HG03442 (cell line): ENCODE data around the gene PSPN.
"Not testable (repeated sequence)": the region's sequence is repeated elsewhere in the genome, so short reads cannot be mapped to it uniquely, and the experiment has no call there.

Source experiments
- ATAC-seq: cut with Tn5 transposase; IDR thresholded peaks from one replicate; pipeline ENCODE4 v1.9.1; 2021; ENCODE audit warnings: mild to moderate bottlenecking, moderate library complexity; ENCODE audit not compliant: unreplicated experiment

PSPN gene

DNA sequence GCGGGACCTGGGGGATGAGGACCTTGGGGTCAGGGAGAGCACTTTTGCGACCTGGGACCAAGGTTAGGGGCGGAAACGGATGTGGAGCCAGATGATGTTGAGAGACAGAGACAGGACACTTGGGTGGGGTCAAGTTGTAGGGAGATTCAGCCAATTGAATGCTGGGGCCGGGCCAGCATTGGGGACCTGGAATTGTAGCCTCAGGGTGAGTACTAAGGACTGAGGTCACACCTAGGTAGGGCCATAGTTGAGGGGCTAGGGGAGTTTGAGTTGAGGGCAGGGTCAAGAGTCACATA, 2.0 kb downstream of the PSPN start:
- ATAC-seq = no peak

DNA sequence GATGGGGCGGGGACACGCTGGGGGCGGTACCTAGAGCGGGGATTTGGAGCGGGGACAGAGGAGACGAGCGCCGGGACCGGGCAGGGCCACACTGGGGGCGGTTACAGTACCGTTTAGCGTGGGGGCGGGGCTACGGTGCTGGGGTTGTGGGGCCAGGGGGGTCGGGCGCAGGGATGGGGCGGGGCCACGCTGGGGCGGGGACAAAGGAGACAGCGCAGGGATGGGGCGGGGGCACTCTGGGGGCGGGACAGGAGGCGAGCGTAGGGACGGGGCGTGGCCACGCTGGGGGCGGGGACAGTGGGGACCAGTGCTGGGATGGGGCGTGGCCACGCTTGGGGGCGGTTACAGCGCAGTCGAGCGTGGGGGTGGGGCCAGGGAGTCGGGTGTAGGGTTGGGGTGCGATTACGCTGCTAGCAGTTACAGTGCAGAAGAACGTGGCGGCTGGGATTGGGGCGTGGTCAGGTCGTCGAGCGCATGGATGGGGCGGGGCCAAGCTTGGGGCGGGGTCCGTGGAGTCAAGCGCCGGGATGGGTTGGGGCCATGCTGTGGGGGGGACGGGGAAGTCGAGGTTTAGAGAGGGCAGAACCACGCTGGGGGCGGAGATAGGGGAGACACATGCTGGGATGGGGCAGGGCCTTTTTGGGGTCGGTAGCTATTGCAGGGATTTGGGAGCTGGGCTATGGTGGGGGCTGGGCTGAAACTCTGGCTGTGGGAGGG, 2.5 kb downstream of the PSPN start:
- ATAC-seq = peak; percentile 41

DNA sequence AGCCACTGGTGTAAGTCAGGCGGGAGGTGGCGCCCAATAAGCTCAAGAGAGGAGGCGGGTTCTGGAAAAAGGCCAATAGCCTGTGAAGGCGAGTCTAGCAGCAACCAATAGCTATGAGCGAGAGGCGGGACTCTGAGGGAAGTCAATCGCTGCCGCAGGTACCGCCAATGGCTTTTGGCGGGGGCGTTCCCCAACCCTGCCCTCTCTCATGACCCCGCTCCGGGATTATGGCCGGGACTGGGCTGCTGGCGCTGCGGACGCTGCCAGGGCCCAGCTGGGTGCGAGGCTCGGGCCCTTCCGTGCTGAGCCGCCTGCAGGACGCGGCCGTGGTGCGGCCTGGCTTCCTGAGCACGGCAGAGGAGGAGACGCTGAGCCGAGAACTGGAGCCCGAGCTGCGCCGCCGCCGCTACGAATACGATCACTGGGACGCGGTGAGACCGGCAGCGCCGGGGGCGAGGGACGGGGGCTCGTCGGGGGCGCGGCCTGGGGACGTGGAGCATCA, 3.1 kb downstream of the PSPN start, which contains the start of gene ALKBH7:
Gene ALKBH7 (plus strand): TSS at position 201 of the 502 bp plus-strand sequence. CDS start 27 bp downstream, at position 228.
- ATAC-seq = peak; percentile 75

DNA sequence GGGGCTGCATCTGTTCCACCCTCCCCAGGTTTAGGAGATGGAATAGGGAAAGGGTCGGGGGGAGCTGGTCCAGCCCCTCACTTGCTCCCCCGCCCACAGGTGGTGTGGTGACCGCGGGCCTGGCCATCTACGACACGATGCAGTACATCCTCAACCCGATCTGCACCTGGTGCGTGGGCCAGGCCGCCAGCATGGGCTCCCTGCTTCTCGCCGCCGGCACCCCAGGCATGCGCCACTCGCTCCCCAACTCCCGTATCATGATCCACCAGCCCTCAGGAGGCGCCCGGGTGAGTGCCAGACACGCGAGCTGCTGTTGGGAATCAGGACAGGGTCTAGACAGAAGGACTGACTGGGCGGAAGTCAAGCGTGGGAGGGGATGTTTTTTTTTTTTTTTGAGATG, 11.4 kb downstream of the PSPN start:
- ATAC-seq = no peak

DNA sequence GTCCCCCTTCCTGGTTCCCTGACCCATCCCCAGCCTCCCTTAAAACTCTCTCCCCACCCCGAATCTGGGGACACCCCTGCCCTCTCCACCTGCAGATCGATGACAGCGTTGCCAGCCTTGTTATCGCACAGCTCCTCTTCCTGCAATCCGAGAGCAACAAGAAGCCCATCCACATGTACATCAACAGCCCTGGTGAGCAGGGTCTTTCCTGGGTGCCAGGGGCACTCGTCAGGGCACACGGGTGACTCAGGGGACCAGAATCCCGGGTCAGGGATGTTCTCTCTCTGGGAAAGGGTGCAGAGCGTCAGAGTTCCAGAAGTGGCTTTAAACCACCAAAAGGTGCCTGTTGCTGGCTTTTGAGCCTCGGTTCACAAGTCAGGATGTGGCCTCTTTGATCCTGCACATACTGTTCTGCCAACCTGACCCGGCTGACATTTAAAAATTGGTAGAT, 13.4 kb downstream of the PSPN start:
- ATAC-seq = no peak

DNA sequence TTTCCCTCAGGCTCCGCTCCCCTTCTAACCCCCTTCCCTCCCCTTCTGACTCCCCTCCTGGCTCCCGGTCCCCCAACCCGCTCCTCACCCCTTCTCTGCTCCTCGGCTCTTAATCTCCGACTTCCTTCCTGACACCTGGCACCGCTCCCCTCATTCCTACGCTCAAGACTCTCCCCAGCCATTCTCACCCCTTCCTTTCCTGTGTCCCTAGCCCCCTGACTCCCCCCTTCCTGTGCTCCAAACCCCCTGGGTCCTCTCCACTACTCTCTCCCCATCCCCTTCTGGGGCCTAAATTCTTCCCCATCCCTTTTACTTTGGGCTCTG, 13.7 kb downstream of the PSPN start:
- ATAC-seq = no peak

DNA sequence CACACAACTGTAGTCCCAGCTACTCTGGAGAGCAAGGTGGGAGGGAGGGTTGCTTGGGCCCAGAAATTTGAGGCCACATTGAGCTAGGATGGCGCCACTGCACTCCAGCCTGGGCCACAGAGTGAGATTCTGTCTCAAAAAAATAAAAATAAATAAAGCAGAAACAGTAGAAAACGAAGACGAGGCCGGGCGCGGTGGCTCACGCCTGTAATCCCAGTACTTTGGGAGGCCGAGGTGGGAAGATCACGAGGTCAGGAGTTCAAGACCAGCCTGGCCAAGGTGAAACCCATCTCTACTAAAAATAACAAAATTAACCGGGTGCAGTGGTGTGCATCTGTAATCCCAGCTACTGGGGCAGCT, 14.9 kb downstream of the PSPN start:
- not testable (repeated sequence) for ATAC-seq

DNA sequence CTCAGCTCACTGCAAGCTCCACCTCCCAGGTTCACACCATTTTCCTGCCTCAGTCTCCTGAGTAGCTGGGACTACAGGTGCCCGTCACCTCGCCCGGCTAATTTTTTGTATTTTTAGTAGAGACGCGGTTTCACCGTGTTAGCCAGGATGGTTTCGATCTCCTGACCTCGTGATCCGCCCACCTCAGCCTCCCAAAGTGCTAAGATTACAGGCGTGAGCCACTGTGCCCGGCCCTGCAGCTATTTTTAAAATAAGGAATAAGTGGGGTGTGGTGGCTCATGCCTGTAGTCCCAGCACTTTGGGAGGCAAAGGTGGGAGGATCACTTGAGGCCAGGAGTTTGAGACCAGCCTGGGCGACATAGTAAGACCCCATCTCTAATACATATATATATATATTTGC, 15.3 kb downstream of the PSPN start:
- ATAC-seq = not testable (repeated sequence)

DNA sequence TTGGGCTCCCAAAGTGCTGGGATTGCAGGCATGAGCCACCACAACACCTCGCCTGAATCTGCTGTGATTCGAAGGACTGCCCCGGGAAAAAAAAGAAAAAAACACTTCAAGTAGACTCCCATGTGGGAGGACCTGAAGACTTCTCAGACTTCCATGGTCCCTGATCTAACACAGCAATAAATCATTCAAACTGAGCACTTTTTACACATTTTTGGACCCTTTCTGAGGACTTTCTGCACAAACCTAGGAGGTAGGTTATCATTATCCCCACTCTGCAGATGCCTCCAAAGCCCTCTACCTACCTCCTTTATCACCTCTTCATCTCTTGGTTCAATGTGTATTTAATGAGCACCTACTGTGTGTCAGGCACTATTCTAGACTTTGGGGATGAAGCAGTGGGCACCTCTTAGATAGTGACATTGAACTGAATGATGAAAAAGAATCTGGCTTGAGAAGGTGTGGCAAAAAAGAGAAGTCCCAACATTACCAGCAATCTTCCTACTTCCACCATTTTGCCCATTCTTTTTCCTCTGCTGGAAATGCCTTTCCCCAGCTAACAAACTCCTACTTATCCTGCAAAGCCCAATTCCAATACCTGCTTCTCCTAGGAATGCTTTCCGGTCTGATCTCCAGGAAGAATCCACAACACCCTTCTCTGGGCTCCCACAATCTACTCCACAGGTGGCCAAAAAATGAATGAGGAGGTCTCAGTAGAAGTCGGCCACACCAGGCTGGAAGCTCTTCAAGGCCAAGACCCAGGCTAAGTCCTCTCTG, 16.0 kb downstream of the PSPN start:
- ATAC-seq = no peak

DNA sequence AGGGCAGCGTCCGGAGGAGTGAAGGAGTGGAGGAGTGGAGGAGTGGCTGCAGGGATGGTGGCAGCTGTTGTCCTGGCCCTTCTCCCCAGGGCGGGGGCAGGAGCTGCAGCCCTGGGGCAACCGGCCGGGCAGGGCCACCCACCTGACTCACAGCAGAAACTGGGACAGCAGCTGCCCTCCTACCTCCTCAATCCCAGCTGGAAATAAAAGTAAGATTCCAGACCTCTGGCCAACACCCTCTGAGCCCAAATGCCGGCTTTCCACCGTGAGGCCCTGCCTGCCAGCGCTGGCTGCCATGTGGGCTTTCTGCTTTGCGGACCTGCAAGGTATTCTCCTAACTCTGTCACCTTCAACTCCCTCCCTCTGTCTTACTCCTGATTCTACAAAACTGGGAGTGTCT, 17.7 kb downstream of the PSPN start:
- ATAC-seq = no peak

DNA sequence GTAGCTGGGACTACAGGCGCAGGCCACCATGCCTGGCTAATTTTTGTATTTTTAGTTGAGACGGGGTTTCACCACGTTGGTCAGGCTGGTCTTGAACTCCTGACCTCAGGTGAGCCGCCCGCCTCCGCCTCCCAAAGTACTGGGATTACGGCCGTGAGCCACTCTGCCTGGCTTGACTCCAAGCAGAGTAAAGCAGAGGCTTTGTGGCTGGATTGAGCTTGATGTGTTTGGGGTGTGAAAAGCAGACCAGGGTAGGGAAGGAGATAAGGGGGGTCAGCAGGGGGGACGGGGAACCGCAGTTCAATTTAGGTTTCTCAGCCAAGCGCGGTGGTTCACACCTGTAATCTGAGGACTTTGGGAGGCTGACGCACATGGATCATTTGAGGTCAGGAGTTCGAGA, 18.6 kb downstream of the PSPN start:
- ATAC-seq = no peak

DNA sequence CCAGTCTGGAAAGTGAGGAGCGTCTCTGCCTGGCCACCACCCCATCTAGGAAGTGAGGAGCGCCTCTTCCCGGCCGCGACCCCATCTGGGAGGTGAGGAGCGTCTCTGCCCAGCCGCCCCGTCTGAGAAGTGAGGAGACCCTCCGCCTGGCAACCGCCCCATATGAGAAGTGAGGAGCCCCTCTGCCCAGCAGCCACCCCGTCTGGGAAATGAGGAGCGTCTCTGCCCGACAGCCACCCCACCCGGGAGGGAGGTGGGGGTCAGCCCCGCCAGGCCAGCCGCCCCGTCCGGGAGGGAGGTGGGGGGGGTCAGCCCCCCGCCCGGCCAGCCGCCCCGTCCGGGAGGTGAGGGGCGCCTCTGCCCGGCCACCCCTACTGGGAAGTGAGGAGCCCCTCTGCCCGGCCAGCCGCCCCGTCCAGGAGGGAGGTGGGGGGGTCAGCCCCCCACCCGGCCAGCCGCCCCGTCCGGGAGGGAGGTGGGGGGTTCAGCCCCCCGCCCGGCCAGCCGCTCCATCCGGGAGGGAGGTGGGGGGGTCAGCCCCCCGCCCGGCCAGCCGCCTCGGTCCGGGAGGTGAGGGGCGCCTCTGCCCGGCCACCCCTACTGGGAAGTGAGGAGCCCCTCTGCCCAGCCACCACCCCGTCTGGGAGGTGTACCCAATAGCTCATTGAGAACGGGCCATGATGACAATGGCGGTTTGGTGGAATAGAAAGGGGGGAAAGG, 20.3 kb downstream of the PSPN start:
- not testable (repeated sequence) for ATAC-seq

DNA sequence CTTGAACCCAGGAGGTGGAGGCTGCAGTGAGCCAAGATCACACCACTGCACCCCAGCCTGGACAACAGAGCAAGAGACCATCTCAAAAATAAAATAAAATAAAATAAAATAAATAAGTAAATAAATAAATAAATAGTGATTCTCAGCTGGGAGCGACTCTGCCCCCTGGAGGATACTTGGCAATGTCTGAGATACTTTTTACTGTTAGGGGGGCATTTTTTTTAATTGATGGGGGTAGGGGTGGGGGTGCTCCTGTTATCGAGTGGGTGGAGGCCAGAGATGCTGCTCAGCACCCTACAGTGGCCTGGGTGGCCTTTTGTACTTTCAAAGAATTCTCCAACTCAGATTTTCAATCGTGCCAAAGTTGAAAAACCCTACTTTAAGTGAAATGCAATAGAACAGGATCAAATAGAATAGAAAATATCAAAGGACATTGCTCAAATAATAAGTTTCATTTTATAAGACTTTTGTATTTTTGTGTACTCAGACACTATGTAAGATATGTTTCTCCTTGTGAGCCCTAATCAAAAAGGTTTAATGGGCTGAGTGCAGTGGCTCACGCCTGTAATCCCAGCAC, 21.5 kb downstream of the PSPN start:
- ATAC-seq = no peak

DNA sequence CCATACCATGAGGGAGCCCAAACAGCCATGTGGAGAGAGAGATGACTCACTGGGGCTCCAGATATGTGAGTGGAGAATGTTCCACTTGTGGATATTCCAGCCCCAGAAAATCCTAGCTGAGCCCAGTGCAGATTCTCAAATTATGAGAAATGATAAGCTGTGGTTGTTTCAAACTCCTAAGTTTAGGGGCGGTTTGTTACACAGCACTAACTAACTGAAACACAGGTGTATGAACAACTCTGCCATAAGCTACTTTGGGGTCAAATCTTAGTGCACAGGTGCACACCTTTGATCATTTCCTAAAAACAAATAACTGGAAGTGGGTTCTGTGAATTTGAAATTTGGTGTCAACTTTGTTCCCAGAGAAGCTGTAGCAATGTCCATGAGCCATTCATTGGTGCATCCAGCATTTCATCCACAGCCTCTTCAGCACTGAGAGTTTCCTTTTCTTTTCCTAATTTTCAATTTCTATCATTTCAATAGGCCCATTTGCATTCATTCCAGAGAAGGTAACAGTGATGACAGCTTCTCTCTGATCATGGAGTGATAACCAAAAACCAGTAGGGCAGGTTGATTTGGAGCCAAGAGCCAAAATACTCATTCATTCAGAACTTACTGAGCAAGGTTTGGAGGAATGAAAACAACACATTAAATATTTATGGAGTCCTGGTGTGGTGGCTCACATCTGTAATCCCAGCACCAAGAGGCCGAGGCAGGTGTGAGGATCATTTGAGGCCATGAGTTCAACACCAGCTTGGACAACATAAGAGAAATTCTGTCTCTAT, 23.2 kb downstream of the PSPN start:
- ATAC-seq = no peak

DNA sequence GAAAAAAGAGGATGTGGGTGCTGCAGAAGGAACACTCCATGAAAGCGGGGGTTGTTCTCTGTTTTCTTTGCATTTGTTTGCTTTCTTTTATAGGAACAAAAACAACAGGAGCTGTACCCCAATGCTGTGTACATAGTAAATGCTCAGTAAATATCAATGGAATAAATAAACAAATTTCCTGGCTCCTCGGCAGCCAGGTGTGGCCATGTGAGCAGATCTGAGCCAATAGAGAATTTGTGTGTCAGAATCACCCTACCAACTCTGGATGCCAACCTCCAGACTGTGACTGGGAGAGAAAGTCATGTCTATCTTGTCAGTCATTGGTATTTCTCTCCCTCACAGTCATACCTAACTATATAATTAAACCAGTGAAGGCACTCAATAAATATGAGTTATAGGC, 25.0 kb downstream of the PSPN start:
- no peak for ATAC-seq

DNA sequence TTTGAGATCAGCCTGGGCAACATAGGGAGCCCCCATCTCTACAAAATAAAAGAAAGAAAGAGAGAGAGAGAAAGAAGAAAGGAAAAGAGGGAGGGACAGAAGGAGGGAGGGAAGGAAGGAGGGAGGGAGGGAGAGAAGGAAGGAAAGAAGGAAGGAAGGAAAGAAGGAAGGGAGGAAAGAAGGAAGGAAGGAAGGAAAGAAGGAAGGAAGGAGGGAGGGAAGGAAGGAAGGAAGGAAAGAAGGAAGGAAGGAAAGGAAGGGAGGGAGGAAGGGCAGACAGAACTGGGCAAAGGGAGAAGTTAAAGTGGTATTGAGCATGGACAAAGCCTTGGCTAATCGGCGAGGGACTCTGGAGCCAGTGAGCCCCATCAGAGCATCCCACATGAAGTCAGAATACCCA, 26.5 kb downstream of the PSPN start:
- not testable (repeated sequence) for ATAC-seq

DNA sequence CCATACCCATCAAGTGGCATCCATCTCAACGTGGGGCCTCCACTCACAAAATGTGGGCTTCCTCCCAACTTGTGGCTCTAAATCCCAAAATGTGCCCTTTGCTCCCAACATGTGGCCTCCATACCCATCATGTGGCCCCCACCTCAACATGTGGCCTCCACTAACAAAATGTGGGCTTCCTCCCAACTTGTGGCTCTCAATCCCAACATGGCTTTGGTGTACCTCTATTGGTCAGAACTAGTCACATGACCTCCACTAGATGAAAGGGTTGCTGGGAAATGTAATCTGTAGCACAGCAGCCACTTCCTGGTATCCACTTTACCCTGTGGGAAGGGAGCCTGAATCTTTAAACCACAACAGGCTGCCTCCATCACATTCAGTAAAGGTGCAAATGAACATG, 32.3 kb downstream of the PSPN start:
- no peak for ATAC-seq

DNA sequence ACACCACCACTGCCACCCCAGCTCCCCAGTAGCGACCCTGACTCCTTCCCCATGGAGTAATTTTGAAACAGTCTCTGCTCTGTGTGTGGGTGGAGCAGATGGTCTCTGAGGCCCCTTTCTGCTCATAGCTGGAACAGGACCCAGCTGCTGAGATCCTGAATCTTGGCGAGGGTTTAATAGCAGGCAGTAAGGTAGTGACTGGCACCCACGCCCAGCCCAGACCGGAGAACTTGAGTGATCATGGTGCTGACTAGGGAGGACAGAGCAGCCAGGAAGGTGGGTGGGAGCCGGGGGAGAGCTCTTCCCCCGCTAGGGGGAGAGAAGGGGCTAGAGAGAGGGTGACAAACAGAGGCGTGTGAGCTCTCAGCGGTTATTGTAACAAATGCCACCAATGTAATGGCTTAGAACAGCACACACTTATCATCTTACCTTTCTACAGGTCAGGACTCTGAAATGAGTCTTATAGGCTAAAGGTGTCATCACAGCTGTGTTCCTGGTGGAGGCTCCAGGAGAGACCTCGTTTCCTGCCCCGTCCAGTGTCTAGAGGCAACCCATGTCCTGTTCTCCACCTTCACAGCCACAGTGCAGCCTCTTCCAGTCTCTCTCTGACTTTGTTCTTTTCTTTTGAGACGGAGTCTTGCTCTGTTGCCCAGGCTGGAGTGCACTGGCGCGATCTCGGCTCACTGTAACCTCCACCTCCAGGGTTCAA, 35.1 kb downstream of the PSPN start:
- no peak for ATAC-seq

DNA sequence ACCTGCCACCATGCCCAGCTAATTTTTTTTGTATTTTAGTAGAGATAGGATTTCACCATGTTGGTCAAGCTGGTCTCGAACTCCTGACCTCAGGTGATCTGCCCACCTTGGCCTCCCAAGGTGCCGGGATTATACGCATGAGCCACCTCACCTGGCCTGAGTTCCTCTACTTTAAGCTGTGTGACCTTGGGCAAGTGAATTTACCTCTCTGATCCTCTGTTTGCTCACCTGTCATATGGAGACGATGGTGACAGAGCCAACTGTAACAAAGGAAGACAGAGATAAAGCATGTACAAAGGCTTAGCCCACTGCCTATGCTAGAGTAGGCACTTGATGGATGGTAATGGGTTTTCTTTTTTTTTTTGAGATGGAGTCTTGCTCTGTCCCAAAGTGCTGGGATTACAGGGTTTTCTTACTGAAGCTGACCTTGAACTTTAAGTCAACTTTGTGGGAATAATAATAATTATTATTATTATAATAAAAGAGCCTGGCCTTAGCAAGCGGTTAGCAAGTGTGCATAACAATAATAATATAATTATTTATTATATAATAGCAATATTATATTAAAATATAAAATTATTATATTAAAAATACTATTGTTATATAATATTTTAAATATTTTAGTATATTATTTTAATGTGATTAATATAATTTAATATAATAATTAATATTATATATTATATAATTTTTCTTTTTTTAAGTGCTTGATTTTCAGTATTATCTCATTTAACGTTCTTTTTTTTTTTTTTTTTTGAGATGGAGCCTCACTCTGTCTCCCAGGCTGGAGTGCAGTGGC, 41.0 kb downstream of the PSPN start:
- ATAC-seq = no peak
